GM23338 (cell line): Measurements from ENCODE around the gene HS6ST1. TPM values are rescaled to one million over a fixed set of nuclear protein-coding genes. Genes with fewer than 3 reads are reported as not detected.

ENCODE experiments used
- ATAC-seq: fragments of 200-7000 bp; cut with Tn5 transposase; 3 replicates; pipeline ENCODE4 v1.9.1; 2020
- DNase-seq: peaks from one replicate; pipeline ENCODE4 v3.0.0-alpha.2; 2015; ENCODE audit warnings: low spot score
- H2AFZ ChIP-seq: fragments of 200-600 bp; sonication (generic); 2 replicates; pipeline ENCODE4 v1.8.0; 2016; ENCODE audit warnings: antibody characterized with exemption, mild to moderate bottlenecking, moderate library complexity
- H3F3A ChIP-seq: fragments of 200-600 bp; sonication (generic); replicated peaks from 2 replicates; pipeline ENCODE4 v1.8.0; 2017; ENCODE audit warnings: antibody characterized with exemption, mixed run types, low read depth
- H3K27ac ChIP-seq: fragments of 200-600 bp; sonication (generic); 2 replicates; pipeline ENCODE4 v1.6.1; 2016; ENCODE audit warnings: low read depth
- H3K27me3 ChIP-seq: fragments of 200-600 bp; sonication (generic); 2 replicates; pipeline ENCODE4 v1.8.0; 2016; ENCODE audit warnings: mild to moderate bottlenecking, mixed run types, moderate library complexity; ENCODE audit not compliant: insufficient read depth
- H3K36me3 ChIP-seq: fragments of 200-600 bp; sonication (generic); 2 replicates; pipeline ENCODE4 v1.8.0; 2016; ENCODE audit warnings: mild to moderate bottlenecking; ENCODE audit not compliant: insufficient read depth
- H3K4me1 ChIP-seq: fragments of 200-600 bp; sonication (generic); 2 replicates; pipeline ENCODE4 v1.8.0; 2016; ENCODE audit warnings: mild to moderate bottlenecking, moderate library complexity; ENCODE audit not compliant: insufficient read depth
- H3K4me2 ChIP-seq: fragments of 200-600 bp; sonication (generic); 2 replicates; pipeline ENCODE4 v1.7.1; 2017; ENCODE audit warnings: mixed run types
- H3K4me3 ChIP-seq: fragments of 200-600 bp; sonication (generic); 2 replicates; pipeline ENCODE4 v1.6.1; 2016; ENCODE audit warnings: mixed run types
- H3K79me2 ChIP-seq: fragments of 200-600 bp; sonication (generic); replicated peaks from 2 replicates; pipeline ENCODE4 v1.8.0; 2017; ENCODE audit warnings: mild to moderate bottlenecking; ENCODE audit not compliant: insufficient read depth
- H3K9me2 ChIP-seq: fragments of 200-600 bp; sonication (generic); 2 replicates; pipeline ENCODE4 v1.8.0; 2017; ENCODE audit not compliant: insufficient read depth
- H4K20me1 ChIP-seq: fragments of 200-600 bp; sonication (generic); replicated peaks from 2 replicates; pipeline ENCODE4 v1.8.0; 2017; ENCODE audit warnings: mild to moderate bottlenecking; ENCODE audit not compliant: insufficient read depth
- H3K27ac Mint-ChIP-seq: 2 replicates; pipeline ENCODE4 v1.8.0; 2020; ENCODE audit warnings: inconsistent platforms, mild to moderate bottlenecking, moderate library complexity, mixed read lengths
- H3K27me3 Mint-ChIP-seq: 3 replicates; pipeline ENCODE4 v1.8.0; 2022; ENCODE audit warnings: low read depth, mild to moderate bottlenecking, moderate library complexity, mixed read lengths, inconsistent platforms; ENCODE audit not compliant: insufficient read depth, poor library complexity
- H3K36me3 Mint-ChIP-seq: 3 replicates; pipeline ENCODE4 v1.8.0; 2021; ENCODE audit warnings: low read depth, mild to moderate bottlenecking, inconsistent platforms, moderate library complexity, mixed read lengths
- H3K4me1 Mint-ChIP-seq: 3 replicates; pipeline ENCODE4 v1.8.0; 2020; ENCODE audit warnings: mild to moderate bottlenecking, inconsistent platforms, mixed read lengths
- H3K4me3 Mint-ChIP-seq: 3 replicates; pipeline ENCODE4 v1.8.0; 2021; ENCODE audit warnings: moderate library complexity, mild to moderate bottlenecking, inconsistent platforms, mixed read lengths
- H3K9me3 Mint-ChIP-seq: 3 replicates; pipeline ENCODE4 v1.8.0; 2020; ENCODE audit warnings: moderate library complexity, mild to moderate bottlenecking, inconsistent platforms, mixed read lengths
- CREB1 ChIP-seq: fragments of 250-450 bp; sonication (Bioruptor Pico); IDR thresholded peaks from 2 replicates; pipeline ENCODE4 v1.5.0; 2020; ENCODE audit warnings: low read depth, mild to moderate bottlenecking, moderate library complexity
- EZH2 ChIP-seq: fragments of 200-600 bp; sonication (generic); IDR thresholded peaks from one replicate; pipeline ENCODE4 v1.8.0; 2017; ENCODE audit warnings: antibody characterized with exemption, mild to moderate bottlenecking, low read depth; ENCODE audit not compliant: unreplicated experiment
- JUNB ChIP-seq: IDR thresholded peaks from one replicate; pipeline ENCODE4 v1.6.1; 2016; ENCODE audit warnings: antibody characterized with exemption; ENCODE audit not compliant: unreplicated experiment
- POLR2AphosphoS5 ChIP-seq: IDR thresholded peaks from 2 replicates; pipeline ENCODE4 v1.6.1; 2016; ENCODE audit warnings: antibody characterized with exemption, low read depth
- ZNF331 ChIP-seq: fragments of 250-450 bp; sonication (Bioruptor Pico); IDR thresholded peaks from 2 replicates; pipeline ENCODE4 v1.5.0; 2020; ENCODE audit warnings: low read depth, mild to moderate bottlenecking, moderate library complexity
- polyA plus RNA-seq: library from polyadenylated mRNA; unstranded; fragments of >200 nt; fragmentation: Nextera tagmentation; extraction: Ambion mirVana; gene quantifications from 2 replicates; pipeline ENCODE4 v1.2.1, GENCODE V29; 2016
- total RNA-seq: library from RNA; depleted of rRNA; stranded (reverse); fragments of >200 nt; shearing (Covaris generic); gene quantifications from 2 replicates; pipeline ENCODE4 v1.2.3, GENCODE V29; 2014
- TF ChIP-seq, protein P1 (sequence below): fragments of 250-450 bp; sonication (Bioruptor Pico); IDR thresholded peaks from 2 replicates; pipeline ENCODE4 v1.5.0; 2020; ENCODE audit warnings: mild to moderate bottlenecking, moderate library complexity

Gene HS6ST1
- total and polyA plus RNA-seq, 2 experiments from 2014 or later = 21.1 to 106 TPM

DNA sequence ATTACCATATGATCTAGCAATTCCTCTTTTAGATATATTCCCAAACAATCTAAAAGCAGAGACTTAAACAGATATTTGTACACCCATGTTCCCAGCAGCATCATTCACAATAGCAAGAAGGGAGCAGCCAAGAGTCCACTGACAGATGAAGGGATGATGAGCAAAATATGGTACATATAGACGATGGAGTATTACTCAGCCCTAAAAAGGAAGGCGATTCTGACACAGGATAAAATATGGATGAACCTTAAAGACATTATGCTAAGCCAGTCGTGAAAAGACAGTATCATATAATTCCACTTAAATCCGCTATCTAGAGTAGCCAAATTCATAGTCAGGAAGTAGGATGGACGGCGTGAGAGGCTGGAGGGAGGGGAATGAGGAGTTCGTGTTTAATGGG lies 20.4 kb downstream of the HS6ST1 start (continued):
- TF ChIP-seq, protein P1, sequence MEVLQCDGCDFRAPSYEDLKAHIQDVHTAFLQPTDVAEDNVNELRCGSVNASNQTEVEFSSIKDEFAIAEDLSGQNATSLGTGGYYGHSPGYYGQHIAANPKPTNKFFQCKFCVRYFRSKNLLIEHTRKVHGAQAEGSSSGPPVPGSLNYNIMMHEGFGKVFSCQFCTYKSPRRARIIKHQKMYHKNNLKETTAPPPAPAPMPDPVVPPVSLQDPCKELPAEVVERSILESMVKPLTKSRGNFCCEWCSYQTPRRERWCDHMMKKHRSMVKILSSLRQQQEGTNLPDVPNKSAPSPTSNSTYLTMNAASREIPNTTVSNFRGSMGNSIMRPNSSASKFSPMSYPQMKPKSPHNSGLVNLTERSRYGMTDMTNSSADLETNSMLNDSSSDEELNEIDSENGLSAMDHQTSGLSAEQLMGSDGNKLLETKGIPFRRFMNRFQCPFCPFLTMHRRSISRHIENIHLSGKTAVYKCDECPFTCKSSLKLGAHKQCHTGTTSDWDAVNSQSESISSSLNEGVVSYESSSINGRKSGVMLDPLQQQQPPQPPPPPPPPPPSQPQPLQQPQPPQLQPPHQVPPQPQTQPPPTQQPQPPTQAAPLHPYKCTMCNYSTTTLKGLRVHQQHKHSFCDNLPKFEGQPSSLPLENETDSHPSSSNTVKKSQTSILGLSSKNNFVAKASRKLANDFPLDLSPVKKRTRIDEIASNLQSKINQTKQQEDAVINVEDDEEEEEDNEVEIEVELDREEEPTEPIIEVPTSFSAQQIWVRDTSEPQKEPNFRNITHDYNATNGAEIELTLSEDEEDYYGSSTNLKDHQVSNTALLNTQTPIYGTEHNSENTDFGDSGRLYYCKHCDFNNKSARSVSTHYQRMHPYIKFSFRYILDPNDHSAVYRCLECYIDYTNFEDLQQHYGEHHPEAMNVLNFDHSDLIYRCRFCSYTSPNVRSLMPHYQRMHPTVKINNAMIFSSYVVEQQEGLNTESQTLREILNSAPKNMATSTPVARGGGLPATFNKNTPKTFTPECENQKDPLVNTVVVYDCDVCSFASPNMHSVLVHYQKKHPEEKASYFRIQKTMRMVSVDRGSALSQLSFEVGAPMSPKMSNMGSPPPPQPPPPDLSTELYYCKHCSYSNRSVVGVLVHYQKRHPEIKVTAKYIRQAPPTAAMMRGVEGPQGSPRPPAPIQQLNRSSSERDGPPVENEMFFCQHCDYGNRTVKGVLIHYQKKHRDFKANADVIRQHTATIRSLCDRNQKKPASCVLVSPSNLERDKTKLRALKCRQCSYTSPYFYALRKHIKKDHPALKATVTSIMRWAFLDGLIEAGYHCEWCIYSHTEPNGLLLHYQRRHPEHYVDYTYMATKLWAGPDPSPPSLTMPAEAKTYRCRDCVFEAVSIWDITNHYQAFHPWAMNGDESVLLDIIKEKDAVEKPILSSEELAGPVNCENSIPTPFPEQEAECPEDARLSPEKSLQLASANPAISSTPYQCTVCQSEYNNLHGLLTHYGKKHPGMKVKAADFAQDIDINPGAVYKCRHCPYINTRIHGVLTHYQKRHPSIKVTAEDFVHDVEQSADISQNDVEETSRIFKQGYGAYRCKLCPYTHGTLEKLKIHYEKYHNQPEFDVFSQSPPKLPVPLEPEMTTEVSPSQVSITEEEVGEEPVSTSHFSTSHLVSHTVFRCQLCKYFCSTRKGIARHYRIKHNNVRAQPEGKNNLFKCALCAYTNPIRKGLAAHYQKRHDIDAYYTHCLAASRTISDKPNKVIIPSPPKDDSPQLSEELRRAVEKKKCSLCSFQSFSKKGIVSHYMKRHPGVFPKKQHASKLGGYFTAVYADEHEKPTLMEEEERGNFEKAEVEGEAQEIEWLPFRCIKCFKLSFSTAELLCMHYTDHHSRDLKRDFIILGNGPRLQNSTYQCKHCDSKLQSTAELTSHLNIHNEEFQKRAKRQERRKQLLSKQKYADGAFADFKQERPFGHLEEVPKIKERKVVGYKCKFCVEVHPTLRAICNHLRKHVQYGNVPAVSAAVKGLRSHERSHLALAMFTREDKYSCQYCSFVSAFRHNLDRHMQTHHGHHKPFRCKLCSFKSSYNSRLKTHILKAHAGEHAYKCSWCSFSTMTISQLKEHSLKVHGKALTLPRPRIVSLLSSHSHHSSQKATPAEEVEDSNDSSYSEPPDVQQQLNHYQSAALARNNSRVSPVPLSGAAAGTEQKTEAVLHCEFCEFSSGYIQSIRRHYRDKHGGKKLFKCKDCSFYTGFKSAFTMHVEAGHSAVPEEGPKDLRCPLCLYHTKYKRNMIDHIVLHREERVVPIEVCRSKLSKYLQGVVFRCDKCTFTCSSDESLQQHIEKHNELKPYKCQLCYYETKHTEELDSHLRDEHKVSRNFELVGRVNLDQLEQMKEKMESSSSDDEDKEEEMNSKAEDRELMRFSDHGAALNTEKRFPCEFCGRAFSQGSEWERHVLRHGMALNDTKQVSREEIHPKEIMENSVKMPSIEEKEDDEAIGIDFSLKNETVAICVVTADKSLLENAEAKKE (CRISPR knock-in tag) = no peak

DNA sequence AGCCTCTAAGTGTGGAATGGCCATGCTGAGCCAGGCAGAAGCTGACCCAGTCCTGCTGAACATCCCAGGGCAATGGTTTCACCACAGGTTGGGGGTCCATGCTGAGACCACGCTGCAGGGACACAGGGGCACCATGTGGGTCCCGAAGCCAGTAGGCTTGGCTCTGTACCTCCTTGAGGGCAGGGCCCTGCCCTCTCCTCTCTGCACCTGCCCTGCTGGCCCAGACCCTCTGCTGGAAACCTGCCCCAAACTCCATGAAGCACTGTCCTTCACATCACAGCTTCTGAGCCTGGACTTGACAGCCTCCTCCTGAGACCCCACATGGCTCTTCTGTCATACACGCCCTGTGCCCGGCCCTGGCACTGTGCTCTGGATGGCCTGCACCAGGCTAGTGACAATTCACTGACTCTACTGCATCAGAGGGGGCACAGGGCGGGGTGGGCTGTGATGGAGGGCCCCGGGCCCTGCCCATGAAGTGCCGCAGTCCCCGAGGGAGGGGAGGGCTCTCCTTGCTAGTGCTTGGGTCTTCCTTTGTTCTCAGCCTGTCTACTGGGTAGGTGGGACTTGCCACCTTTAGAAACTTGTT lies 24.7 kb downstream of the HS6ST1 start:
- H3K36me3 Mint-ChIP-seq = peaks cover 4% of the 10 kb centered on the region; the same call in 2 of the 3 replicates
- Histone ChIP-seq H3K9me2 (no peaks in the 10 kb centered on the region), H3K27me3 (no peaks in the 10 kb centered on the region), H3K4me3 (no peak overlapping the region), H3K36me3 (no peaks in the 10 kb centered on the region), H2AFZ (no peak overlapping the region), H3F3A (no peaks in the 10 kb centered on the region), H3K4me1 (peaks cover 29% of the 10 kb centered on the region), H4K20me1 (peaks cover 55% of the 10 kb centered on the region), H3K79me2 (peaks cover 94% of the 10 kb centered on the region), H3K27ac (no peak overlapping the region), H3K4me2 (no peak overlapping the region)
- H3K9me3 Mint-ChIP-seq = no peaks in the 10 kb centered on the region; the same call in 2 of the 3 replicates
- H3K4me3 Mint-ChIP-seq = no peak overlapping the region
- DNase-seq = no peak
- H3K4me1 Mint-ChIP-seq = peaks cover 34% of the 10 kb centered on the region
- H3K27ac Mint-ChIP-seq = no peak overlapping the region
- H3K27me3 Mint-ChIP-seq = peaks cover 8% of the 10 kb centered on the region
- ATAC-seq = no peak
- TF ChIP-seq CREB1 (CRISPR knock-in tag) (no peak), JUNB (no peak), EZH2 (no peak), ZNF331 (CRISPR knock-in tag) (no peak), POLR2AphosphoS5 (no peak)
- TF ChIP-seq, protein P1 (CRISPR knock-in tag) = no peak
